Activated gamma-delta T cell (primary cell): Measurements from ENCODE around the gene GDPD4.

Experiments
- DNase-seq: peaks from one replicate; lab custom pipeline; 2025; lab: John Stamatoyannopoulos, UW

The GDPD4 gene

GRCh38 chr11:77189588-77190210, 111.8 kb downstream of the GDPD4 start:
- no peak for DNase-seq

DNA sequence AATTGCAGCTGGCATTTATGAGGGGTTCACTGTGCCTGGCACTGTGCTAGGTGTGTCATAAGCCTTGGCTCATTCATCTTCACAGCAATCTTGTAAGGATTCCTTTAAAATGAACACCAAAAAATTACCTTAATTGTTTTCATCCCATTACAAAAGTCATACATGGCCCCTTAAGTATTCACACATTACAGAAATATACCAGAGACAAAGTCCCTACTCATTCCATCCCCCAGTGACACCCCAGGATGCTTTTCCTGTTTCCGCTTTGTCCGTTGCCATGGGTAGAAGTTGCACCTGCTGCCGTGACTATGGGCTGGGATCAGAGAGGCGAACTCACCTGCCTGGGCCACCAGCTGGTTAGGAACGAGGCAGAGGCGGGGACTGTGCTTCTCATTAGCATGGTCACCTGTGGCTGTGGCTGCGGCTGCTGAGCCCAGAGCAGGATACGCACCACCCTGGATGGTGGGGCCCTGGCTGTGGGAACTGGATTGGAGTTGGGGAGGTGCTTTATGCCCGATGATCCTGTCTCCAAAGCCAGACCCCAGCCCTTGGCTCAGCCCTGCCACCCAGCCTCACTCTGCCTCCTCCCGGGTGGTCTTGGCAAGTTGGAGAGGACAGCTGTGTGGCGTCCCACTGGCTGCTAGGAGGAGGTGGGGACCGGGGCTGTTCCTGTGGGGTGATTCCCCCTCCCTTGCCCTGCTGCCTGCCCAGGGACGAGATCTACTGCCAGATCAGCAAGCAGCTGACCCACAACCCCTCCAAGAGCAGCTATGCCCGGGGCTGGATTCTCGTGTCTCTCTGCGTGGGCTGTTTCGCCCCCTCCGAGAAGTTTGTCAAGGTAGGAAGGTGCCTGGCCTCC, 112.6 kb downstream of the GDPD4 start:
- no peak for DNase-seq

DNA sequence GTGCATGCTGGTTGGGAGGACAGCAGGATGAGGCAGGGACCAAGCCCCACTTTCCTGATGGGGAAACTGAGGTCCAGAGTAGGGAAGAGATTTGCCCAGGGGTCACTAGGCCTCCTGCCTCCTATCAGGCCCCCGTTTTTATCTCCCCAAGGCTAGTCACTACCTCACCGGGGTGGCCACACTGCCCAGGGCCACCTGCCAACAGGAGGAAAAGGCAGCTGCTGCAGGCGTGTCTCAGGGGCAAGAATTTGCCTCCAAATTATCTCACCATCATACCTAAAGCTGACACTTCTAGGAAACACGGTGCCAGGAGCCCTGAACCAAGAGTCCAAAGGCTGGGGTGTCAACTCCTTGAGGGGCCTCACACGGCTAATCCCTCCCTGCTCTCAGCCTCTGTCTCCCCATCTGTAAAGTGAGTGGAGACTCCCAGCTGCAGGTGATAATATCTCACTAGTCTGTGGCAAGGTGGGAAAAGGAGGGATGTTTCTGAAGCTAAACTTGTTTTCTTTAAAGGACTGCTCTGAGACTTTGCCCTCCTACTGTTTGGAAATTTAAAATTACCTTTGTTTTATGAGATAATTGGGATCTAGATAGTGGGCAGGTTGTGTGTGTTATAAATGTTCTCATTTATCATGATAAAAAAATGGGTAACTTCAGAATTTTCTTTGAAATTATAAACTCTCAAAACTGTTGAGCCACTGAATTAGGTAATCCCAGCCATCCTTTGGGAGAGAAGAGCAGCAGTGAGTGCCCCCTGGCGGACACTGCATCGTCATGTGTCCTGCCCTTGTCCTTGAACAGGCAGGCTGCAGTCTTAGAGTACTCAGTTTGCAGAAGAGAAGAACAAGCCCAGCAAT, 113.5 kb downstream of the GDPD4 start:
- no peak for DNase-seq

- DNase-seq = no peak
Measured at GRCh38 chr11:77187111-77187750, 114.3 kb downstream of the GDPD4 start.

DNA sequence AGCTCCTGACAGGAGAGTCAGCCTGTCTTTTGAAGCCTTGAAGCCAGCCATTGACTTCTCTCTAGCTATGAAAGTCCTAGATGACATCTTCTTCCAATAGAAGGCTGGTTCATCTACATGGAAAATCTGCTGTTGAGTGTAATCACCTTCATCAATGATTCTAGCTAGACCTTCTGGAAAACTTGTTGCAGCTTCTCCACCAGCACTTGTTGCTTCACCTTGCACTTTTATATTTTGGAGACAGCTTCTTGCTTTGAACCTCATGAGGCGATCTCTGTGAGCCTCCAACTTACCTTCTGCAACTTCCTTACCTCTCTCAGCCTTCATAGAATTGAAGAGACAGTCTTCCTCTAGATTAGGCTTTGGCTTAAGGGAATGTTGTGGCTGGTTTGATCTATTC, 115.2 kb downstream of the GDPD4 start:
- DNase-seq = no peak

DNA sequence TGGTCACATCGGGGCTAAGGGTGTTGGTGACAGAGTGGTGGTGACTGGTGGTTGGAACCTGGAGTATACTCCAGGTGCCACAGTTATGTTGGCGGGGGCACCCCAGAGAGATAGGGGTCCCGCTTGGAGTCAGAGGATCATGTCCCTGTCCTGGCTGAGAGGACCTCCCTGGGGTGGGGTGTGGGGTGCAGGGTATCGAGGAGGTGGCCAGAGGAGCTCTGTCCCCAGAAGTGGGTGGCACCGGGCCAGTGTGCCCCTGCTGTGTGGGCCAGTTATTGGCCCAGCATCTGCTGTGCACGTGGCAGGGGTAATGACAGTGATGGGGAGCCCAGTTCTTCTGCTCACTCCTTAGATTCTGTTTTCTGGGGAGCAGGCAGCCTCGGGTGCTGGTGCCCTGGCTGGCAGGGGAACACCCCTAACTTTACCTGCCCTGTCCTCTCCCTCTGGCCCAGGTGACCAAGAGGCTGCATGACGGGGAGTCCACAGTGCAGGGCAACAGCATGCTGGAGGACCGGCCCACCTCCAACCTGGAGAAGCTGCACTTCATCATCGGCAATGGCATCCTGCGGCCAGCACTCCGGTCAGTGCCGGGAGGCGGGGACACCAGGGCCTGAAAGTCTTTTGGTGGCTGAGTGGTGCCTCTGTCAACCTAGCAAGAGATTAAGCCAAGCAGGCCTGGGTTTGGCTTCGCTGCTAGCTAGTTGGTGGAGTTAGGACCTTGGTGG, 117.2 kb downstream of the GDPD4 start:
- DNase-seq = no peak

DNA sequence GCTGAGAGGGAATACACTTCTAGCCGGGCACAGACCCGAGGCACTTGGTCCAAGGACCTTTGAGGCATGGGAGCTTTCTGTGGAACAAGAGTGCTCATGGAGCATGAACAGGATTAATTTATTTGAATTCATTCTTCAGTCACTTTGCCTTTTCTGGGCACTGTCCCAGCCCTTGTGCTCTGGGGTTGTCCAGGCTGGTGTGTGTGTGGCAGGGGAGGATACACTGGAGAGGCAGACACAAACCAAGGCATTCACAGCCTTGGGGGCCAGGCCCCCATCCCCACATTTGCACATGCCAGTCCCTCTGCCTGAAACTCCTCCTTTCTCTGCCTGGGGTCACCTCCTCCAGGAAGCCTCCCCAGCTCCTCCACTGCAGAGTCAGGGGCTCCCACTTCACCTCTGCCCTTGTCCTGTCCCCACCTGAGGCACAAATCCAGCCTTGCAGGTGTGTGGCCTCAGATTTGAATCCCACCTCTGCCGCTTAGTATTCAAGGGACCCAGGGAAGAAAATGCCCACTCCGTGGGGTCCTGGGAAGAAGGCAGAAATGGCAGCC, 118.0 kb downstream of the GDPD4 start:
- DNase-seq = no peak

DNA sequence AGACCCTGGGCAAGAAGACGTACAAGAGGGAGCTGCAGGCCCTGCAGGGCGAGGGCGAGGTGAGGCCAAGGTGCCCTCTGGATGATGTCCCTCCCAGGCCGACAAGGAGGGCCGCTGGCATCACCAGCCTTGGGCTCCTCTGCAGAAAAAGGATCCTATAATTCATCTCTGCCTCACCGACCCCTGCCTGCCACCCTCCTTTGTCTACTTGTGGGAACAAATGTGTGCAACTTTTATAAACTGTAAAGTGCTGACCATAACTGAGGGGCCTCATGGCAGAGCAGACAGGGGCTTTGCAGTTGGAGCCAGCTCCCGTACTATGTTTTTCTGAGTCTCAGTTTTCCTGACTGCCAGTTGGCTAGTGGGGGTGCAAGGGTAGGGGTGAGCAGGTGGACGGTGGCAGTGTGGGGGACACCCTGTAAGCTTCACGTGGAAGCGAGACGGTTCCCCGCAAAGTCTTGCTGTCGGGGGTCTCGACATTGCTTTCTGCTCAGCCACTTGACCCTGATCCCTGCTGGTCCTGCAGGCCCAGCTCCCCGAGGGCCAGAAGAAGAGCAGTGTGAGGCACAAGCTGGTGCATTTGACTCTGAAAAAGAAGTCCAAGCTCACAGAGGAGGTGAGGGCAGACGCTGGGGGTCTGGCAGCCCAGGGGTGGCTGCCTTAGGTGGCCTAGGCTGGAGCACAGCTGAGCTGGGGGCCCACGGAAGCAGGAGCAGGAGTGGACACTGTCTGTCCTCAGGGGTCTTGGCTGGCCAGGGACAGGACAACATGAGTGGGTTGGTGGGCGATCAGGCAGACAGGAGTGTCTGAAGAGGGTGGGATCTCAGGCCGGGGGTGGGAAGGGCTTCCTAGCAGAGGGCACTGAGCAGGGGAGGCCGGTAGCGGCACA, 118.7 kb downstream of the GDPD4 start:
- no peak for DNase-seq

DNA sequence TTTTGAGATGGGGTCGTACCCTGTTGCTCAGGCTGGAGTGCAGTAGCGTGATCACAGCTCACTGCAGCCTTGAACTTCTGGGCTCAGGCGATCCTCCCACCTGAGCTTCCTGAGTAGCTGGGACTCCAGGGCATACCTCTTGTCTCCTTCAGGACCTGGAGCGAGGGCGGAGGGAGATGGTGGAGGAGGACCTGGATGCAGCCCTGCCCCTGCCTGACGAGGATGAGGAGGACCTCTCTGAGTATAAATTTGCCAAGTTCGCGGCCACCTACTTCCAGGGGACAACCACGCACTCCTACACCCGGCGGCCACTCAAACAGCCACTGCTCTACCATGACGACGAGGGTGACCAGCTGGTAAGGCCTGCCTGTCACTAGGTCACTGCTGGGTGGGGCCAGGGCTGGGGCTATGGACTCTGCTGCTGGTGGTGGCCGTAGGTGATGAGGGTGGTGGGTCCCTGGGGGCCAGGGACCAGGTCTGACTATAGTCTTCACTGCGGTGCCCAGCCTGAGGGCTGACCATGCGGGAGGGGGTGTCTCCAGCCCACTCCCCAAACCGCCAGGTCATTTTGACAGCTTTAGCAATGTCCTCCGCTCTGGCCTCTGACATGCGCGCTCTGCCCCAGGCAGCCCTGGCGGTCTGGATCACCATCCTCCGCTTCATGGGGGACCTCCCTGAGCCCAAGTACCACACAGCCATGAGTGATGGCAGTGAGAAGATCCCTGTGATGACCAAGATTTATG, 119.5 kb downstream of the GDPD4 start:
- DNase-seq = no peak

GRCh38 chr11:77181226-77181625, 120.3 kb downstream of the GDPD4 start:
- DNase-seq = no peak

DNA sequence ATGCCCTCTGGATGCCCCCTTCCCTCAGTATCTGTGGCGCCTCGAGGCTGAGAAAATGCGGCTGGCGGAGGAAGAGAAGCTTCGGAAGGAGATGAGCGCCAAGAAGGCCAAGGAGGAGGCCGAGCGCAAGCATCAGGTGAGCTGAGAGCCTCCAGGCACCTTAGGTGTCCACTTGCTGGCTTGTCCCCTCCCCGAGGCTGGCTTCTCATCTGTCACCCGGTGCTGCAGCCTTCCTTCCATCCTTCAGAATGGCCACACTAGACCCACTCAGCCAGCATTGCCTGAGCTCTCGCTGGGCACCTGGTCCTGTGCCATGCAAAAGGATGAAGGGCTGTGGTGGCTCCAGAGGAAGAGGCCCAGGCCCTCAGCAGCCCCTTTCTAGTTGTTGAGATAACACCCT, 121.1 kb downstream of the GDPD4 start:
- DNase-seq = no peak

- no peak for DNase-seq
Measured at GRCh38 chr11:77179681-77180080, 121.8 kb downstream of the GDPD4 start.

DNA sequence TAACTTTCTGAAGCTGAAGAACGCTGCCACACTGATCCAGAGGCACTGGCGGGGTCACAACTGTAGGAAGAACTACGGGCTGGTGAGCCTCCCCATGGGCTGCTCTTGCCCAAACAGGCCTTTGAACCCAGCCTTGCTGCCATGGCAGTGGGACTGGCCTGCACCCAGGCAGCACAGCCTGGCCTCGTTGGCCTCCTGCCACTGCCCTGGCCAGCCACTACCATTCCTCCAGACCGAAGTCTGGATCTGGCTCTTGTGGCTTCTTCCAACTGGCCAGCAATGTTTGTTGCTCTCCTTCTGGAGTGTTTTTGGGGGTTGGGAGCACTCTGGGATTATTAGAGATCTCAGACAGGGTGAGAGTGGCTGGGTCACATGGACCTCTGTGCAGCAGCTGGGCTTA, 122.4 kb downstream of the GDPD4 start:
- DNase-seq = no peak

GRCh38 chr11:77178150-77178549, 123.3 kb downstream of the GDPD4 start:
- no peak for DNase-seq

DNA sequence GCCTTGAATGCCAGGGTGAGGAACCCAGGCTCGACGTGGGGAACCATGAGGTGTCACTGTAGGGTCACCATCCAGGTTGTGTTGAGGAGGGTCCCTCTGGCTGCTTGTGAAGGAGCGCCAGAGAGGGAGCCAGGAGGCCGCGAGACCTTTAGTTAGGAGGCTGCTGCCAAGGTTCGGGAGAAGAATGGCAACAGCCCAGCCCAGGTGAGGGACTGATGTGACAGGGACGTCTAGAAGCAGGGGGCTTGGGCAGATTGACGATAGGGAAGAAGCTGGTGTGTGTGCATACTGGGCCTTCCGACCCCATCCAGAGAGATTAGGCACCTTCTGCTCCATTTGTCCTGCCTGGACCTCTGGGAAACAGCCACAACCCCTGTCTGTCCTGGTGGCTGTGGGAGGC, 124.5 kb downstream of the GDPD4 start:
- DNase-seq = no peak

DNA sequence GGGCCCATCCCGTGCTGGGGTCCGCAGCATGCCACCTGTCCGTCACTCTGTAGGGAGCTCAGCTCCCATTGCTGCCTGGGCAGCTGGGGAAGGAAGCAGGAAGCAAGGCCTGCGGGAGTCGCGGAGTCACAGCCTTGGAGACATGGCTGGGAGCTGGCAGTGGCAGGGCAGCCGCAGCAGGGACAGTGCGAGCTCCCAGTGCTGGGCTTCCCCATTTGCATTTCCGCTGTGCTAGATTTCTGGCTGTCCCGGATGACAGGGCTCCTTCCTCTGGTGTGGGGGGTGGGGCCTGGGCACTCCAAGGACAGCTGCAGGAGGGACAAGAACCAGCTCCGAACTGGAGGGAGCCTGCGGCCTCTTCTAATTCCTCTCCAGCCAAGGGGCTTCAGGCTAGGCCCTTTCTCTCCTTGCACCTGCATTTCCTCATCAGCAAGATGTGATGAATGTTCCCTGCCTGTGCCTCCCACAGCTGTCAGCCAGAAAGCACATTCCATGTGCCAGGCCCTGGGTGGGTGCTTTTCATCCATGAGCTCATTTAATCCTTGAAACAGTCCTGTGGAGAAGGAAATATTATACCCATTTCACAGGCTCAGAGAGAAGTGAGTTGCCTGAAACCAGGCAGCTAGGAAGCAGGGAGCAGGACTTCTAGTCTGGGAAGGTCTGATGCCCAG, 125.5 kb downstream of the GDPD4 start:
- no peak for DNase-seq

DNA sequence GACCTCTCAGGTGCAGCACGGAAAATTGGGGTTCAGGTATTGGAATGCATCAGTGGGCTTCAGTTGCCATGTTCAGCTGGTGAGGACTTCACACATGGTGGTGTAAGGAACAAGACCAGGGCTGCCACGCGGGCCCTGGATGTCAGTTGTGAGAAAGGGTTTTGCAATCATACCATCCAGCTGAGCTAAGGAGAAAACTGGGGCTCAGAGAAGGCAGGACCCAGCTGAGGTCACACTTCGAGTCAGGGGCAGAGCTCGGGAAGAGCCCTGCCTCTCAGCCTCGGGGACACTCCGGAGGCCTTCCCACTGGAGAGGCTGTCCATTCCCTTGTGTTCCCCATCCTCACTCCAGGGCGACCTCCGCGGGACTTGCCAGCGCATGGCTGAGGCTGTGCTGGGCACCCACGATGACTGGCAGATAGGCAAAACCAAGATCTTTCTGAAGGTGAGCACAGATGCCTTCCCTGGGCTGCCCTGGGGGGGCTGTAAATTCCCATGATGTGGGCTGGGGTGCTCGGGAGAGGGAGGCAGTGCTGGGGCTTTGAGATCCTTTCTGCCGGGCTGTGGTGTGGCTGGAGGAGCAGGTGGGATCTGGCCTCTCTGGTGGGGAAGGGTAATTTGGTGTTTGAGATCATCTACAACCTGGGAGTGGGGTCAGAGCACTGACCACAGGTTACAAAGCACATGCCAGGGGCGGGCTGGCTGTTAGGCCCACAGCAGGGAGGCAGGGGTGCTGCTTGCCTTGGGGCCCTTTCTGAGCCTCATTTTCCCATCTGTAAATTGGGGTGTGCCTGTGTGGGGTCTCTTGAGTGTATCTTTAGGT, 126.3 kb downstream of the GDPD4 start:
- no peak for DNase-seq

DNA sequence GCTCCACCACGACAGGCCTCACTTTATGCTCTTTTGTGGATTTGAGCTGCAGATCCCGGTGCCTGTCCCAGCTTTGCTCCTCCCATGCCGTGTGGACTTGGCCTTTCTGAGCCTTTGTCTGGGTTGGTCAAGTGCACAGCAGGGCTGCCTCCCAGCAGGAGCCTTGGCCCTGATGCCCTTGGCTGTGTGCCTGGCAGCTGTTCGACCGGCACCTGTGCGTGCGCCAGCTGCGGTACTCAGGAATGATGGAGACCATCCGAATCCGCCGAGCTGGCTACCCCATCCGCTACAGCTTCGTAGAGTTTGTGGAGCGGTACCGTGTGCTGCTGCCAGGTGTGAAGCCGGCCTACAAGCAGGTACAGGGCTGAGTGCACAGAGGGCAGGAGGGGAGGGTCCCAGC, 126.9 kb downstream of the GDPD4 start:
- DNase-seq = no peak
